ENCODE results near the gene SMIM30.
"Not testable (repeated sequence)": the region's sequence is repeated elsewhere in the genome, so short reads cannot be mapped to it uniquely, and the experiment has no call there.

The SMIM30 gene

GRCh38 chr7:113120647-113121046, 2.3 kb upstream of the SMIM30 start:
- Mint-ChIP-seq H3K27ac (no peak overlapping the region), H3K4me1 (peaks cover 7% of the 10 kb centered on the region), H3K36me3 (ENCODE audit: low read depth) (peaks cover 3% of the 10 kb centered on the region), H3K9me3 (no peaks in the 10 kb centered on the region), H3K27me3 (ENCODE audit: low read depth) (no peaks in the 10 kb centered on the region), H3K4me3 (peak overlapping the region in 1 of 3 experiments; percentile 52)
- TF ChIP-seq CTCF (IDR thresholded peaks at IDR 0.05; ENCODE audit: unreplicated experiment in 3 of 3) = no peak

GRCh38 chr7:113119429-113119828, 1.1 kb upstream of the SMIM30 start:
- peak overlapping the region; percentile 91 to 93 (median 91) for H3K4me3 Mint-ChIP-seq
- H3K27ac Mint-ChIP-seq = peak overlapping the region in 2 of 3 experiments; percentile 85 to 92
- H3K9me3 Mint-ChIP-seq = no peaks in the 10 kb centered on the region
- peaks cover 8% of the 10 kb centered on the region for H3K36me3 Mint-ChIP-seq (ENCODE audit: low read depth)
- H3K27me3 Mint-ChIP-seq (ENCODE audit: low read depth) = no peaks in the 10 kb centered on the region
- H3K4me1 Mint-ChIP-seq = peaks cover 13% of the 10 kb centered on the region
- no peak for TF ChIP-seq CTCF (IDR thresholded peaks at IDR 0.05; ENCODE audit: unreplicated experiment in 3 of 3)

- peak overlapping the region; percentile 85 to 93 (median 92) for H3K27ac Mint-ChIP-seq
- H3K4me3 Mint-ChIP-seq = peak overlapping the region; percentile 91 to 93 (median 91)
- H3K4me1 Mint-ChIP-seq = peaks cover 17% of the 10 kb centered on the region
- H3K27me3 Mint-ChIP-seq (ENCODE audit: low read depth); H3K9me3 Mint-ChIP-seq: not testable (repeated sequence)
- peaks cover 20% of the 10 kb centered on the region for H3K36me3 Mint-ChIP-seq (ENCODE audit: low read depth)
These were observed 980 bp downstream of the SMIM30 start for GRCh38 chr7:113117374-113117774.

GRCh38 chr7:113113912-113114311, 4.4 kb downstream of the SMIM30 start:
- TF ChIP-seq CTCF (IDR thresholded peaks at IDR 0.05; ENCODE audit: unreplicated experiment in 3 of 3) = no peak
- Mint-ChIP-seq H3K4me3 (no peak overlapping the region), H3K9me3 (no peaks in the 10 kb centered on the region), H3K36me3 (ENCODE audit: low read depth) (peaks cover 20% of the 10 kb centered on the region), H3K27ac (no peak overlapping the region), H3K4me1 (peaks cover 17% of the 10 kb centered on the region), H3K27me3 (ENCODE audit: low read depth) (no peaks in the 10 kb centered on the region)

GRCh38 chr7:113109718-113110117, 8.6 kb downstream of the SMIM30 start:
- Mint-ChIP-seq H3K36me3 (ENCODE audit: low read depth) (peaks cover 15% of the 10 kb centered on the region), H3K9me3 (no peaks in the 10 kb centered on the region), H3K27ac (no peak overlapping the region), H3K27me3 (ENCODE audit: low read depth) (no peaks in the 10 kb centered on the region), H3K4me3 (no peak overlapping the region), H3K4me1 (peaks cover 7% of the 10 kb centered on the region)
- TF ChIP-seq CTCF (IDR thresholded peaks at IDR 0.05; ENCODE audit: unreplicated experiment in 3 of 3) = no peak

GRCh38 chr7:113100121-113100603, 18.2 kb downstream of the SMIM30 start:
- Mint-ChIP-seq H3K27ac (peak overlapping the region; percentile 3 to 68 (median 67)), H3K4me1 (peaks cover 5% of the 10 kb centered on the region), H3K36me3 (ENCODE audit: low read depth) (no peaks in the 10 kb centered on the region), H3K27me3 (ENCODE audit: low read depth) (no peaks in the 10 kb centered on the region), H3K9me3 (no peaks in the 10 kb centered on the region), H3K4me3 (peak overlapping the region in 2 of 3 experiments; percentile 12 to 13)
- TF ChIP-seq CTCF (IDR thresholded peaks at IDR 0.05; ENCODE audit: unreplicated experiment in 3 of 3) = no peak
